GM19043 (cell line): ENCODE data around the gene HES5.
"Not testable (repeated sequence)": the region's sequence is repeated elsewhere in the genome, so short reads cannot be mapped to it uniquely, and the experiment has no call there.

Experiments
- ATAC-seq: cut with Tn5 transposase; IDR thresholded peaks from one replicate; pipeline ENCODE4 v1.9.1; 2021; ENCODE audit warnings: low read depth; ENCODE audit not compliant: unreplicated experiment

Gene HES5

GRCh38 chr1:2549367-2550029 lies 19.4 kb upstream of the HES5 start:
- not testable (repeated sequence) for ATAC-seq

GRCh38 chr1:2548068-2548589 lies 18.1 kb upstream of the HES5 start:
- peak; percentile 3 for ATAC-seq

GRCh38 chr1:2547210-2548067 lies 17.4 kb upstream of the HES5 start:
- no peak for ATAC-seq

- peak; percentile 41 for ATAC-seq
Observed at GRCh38 chr1:2546515-2547209, 16.6 kb upstream of the HES5 start.

GRCh38 chr1:2545754-2546514 lies 15.9 kb upstream of the HES5 start:
- peak; percentile 23 for ATAC-seq

GRCh38 chr1:2544875-2545640 lies 15.0 kb upstream of the HES5 start:
- ATAC-seq: no peak

- no peak for ATAC-seq
Observed at GRCh38 chr1:2544093-2544874, 14.2 kb upstream of the HES5 start.

- ATAC-seq: no peak
Observed at GRCh38 chr1:2543543-2544092, 13.6 kb upstream of the HES5 start.

GRCh38 chr1:2542246-2542915 lies 12.3 kb upstream of the HES5 start:
- no peak for ATAC-seq

GRCh38 chr1:2541619-2542245 lies 11.7 kb upstream of the HES5 start:
- ATAC-seq: no peak

GRCh38 chr1:2540816-2541492 lies 10.9 kb upstream of the HES5 start:
- no peak for ATAC-seq

GRCh38 chr1:2539312-2539907 lies 9.3 kb upstream of the HES5 start:
- no peak for ATAC-seq

- no peak for ATAC-seq
Observed at GRCh38 chr1:2538872-2539271, 8.8 kb upstream of the HES5 start.

- no peak for ATAC-seq
Observed at GRCh38 chr1:2538376-2538775, 8.3 kb upstream of the HES5 start.

- ATAC-seq: no peak
Observed at GRCh38 chr1:2537784-2538115, 7.7 kb upstream of the HES5 start.

- ATAC-seq: no peak
Observed at GRCh38 chr1:2535981-2536380, 5.9 kb upstream of the HES5 start.

- no peak for ATAC-seq
Observed at GRCh38 chr1:2535455-2535854, 5.4 kb upstream of the HES5 start.
